HEK293T (cell line): ENCODE results near the gene POLD1.
"Not testable (repeated sequence)": the region's sequence is repeated elsewhere in the genome, so short reads cannot be mapped to it uniquely, and the experiment has no call there.

Source experiments
- CTCF ChIA-PET: fragments of 350-600 bp; formaldehyde crosslinking; extraction: SDS; loops from one replicate; lab custom pipeline; 2021; ENCODE audit warnings: antibody characterized with exemption, inconsistent platforms; lab: Yijun Ruan, JAX
- POLR2A ChIA-PET: fragments of 350-600 bp; formaldehyde crosslinking; extraction: SDS; loops from one replicate; lab custom pipeline; 2020; ENCODE audit warnings: antibody characterized with exemption, inconsistent platforms; lab: Yijun Ruan, JAX
- DNase-seq: peaks from one replicate; pipeline ENCODE4 v3.0.0; 2012; ENCODE audit warnings: mixed read lengths; ENCODE audit errors: extremely low spot score
- ARNT ChIP-seq: fragments of 450-650 bp; IDR thresholded peaks from 2 replicates; pipeline ENCODE4 v1.6.1; 2017; ENCODE audit warnings: mild to moderate bottlenecking
- ELF4 ChIP-seq: fragments of 450-650 bp; IDR thresholded peaks from 2 replicates; pipeline ENCODE4 v1.6.1; 2017; ENCODE audit warnings: antibody characterized with exemption
- FOXA1 ChIP-seq: fragments of 450-650 bp; IDR thresholded peaks from 2 replicates; pipeline ENCODE4 v1.6.1; 2016; ENCODE audit warnings: mild to moderate bottlenecking
- FOXK2 ChIP-seq: fragments of 450-650 bp; IDR thresholded peaks from 2 replicates; pipeline ENCODE4 v1.6.1; 2016; ENCODE audit warnings: mild to moderate bottlenecking
- FOXM1 ChIP-seq: fragments of 450-650 bp; IDR thresholded peaks from 2 replicates; pipeline ENCODE4 v1.6.1; 2017; ENCODE audit warnings: mild to moderate bottlenecking, borderline replicate concordance
- HDGF ChIP-seq: fragments of 450-650 bp; IDR thresholded peaks from 2 replicates; pipeline ENCODE4 v1.6.1; 2017; ENCODE audit warnings: antibody characterized with exemption, borderline replicate concordance
- L3MBTL2 ChIP-seq: fragments of 450-650 bp; conservative IDR thresholded peaks from 2 replicates; pipeline ENCODE4 v1.6.1; 2016; ENCODE audit warnings: mild to moderate bottlenecking
- LEF1 ChIP-seq: fragments of 450-650 bp; IDR thresholded peaks from 2 replicates; pipeline ENCODE4 v1.6.1; 2017; ENCODE audit warnings: mild to moderate bottlenecking, borderline replicate concordance
- NFRKB ChIP-seq: fragments of 450-650 bp; IDR thresholded peaks from 2 replicates; pipeline ENCODE4 v1.6.1; 2016; ENCODE audit warnings: mild to moderate bottlenecking, moderate library complexity
- SP1 ChIP-seq: fragments of 450-650 bp; IDR thresholded peaks from 2 replicates; pipeline ENCODE4 v1.6.1; 2017
- TARDBP ChIP-seq: fragments of 450-650 bp; IDR thresholded peaks from 2 replicates; pipeline ENCODE4 v1.6.1; 2016
- ZNF384 ChIP-seq: fragments of 450-650 bp; IDR thresholded peaks from 2 replicates; pipeline ENCODE4 v1.6.1; 2016
- TF ChIP-seq, protein P1 (sequence below): fragments of 450-650 bp; IDR thresholded peaks from 2 replicates; pipeline ENCODE4 v1.6.1; 2016

The POLD1 gene

DNA sequence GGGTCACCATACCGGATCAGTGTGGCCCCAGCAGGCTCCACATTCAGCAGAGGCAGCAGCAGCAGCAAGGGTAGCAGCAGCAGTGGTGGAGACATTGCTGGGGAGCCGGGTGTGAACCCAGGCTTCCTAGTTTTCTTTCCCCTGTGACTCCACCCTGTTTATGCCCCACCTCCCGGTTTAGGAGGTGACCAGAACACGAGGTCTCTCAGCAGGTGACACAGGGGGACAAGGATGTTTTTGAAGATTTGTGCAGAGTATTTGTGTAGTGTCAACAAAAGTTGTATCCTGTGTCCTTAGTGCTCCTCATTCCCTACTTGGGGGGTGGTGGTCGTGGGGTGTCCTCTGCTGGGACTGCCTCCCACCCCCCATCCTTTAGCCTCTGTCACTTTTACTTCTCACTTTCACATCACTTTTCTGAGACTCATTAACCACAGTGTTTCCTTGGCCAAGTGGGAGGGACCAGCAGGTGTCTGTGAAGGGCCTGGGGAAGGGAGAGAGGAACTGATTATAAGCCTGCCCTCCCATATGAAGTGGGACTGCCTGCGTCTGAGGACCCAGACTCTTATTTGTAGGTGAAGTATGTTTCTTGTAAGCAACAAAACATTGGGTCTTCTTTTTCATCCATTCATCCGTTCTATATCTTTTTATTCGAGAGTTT is 39.4 kb upstream of the POLD1 start:
- DNase-seq, result no peak
- ChIA-PET POLR2A (no interaction called here), CTCF (interaction anchor here (1.3 kb wide), 1 partner anchor 13 kb away, joined by 3 read pairs; no protein-coding TSS in a partner anchor)
- TF ChIP-seq FOXM1 (no peak), FOXK2 (no peak), SP1 (no peak), FOXA1 (no peak)
- TF ChIP-seq, protein P1, sequence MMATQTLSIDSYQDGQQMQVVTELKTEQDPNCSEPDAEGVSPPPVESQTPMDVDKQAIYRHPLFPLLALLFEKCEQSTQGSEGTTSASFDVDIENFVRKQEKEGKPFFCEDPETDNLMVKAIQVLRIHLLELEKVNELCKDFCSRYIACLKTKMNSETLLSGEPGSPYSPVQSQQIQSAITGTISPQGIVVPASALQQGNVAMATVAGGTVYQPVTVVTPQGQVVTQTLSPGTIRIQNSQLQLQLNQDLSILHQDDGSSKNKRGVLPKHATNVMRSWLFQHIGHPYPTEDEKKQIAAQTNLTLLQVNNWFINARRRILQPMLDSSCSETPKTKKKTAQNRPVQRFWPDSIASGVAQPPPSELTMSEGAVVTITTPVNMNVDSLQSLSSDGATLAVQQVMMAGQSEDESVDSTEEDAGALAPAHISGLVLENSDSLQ, result no peak

- DNase-seq, result not testable (repeated sequence)
- POLR2A ChIA-PET, result interaction anchor here (1.0 kb wide), 1 partner anchor 10 kb away, joined by 3 read pairs; no protein-coding TSS in a partner anchor
These were observed 37.0 kb upstream of the POLD1 start for GRCh38 chr19:50347089-50347581.

DNA sequence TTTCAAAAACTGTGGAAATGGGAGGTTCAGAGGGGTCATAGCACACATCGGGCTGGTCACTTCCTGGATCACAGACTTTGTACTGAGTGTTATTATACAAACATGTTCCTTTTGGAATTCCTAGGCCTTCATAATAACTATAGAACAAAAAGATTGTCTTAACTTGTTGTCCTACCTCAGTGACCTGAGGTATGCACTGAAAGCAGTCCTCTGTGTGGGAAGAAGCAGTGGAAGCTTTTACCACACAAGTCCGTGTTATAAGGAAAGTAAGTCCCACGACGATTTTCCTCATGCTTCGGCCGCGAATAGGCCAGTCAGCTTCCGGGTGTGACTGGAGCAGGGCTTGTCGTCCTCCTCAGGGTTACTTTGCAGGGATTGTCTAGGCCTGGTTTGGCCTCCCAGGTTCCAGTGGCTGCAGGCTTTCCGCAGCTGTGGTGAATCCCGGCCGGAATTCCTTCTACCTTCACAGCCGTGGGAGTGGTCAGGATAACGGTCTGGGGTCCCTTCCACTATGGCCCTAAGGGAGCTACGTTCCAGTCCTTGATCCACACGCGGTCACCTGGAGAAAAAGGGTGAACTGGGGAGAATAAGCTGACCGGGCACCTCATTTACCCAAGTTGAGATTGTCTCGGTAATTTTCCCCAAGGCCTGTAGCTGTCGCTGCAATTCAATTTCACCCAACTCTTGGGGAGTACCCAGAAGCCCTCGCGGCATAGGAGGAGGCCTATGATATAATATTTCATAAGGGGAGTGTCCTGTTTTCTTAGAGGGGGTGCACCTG is 34.7 kb upstream of the POLD1 start:
- DNase-seq, result no peak
- CTCF ChIA-PET, result no interaction called here
- TF ChIP-seq LEF1 (no peak), ARNT (no peak), NFRKB (no peak), L3MBTL2 (no peak), FOXM1 (no peak)
- POLR2A ChIA-PET, result interaction anchor here (0.6 kb wide), 1 partner anchor 386 kb away, joined by 3 read pairs; no protein-coding TSS in a partner anchor

More at GRCh38 chr19:50347089-50347581, 37.0 kb upstream of the POLD1 start:
- CTCF ChIA-PET, result not testable (repeated sequence)

GRCh38 chr19:50352242-50352641 is 31.9 kb upstream of the POLD1 start:
- TF ChIP-seq ARNT, result no peak
- no peak for TF ChIP-seq ELF4
- TF ChIP-seq NFRKB, result no peak
- no peak for TF ChIP-seq TARDBP
- TF ChIP-seq, protein P1, result no peak
- no peak for TF ChIP-seq ZNF384
- ChIA-PET POLR2A (interaction anchor here (1.0 to 2.4 kb wide), 2 partner anchors 19 to 32 kb away, joined by 3 to 7 read pairs; partner anchors contain the start of gene POLD1), CTCF (no interaction called here)
- no peak for DNase-seq

DNA sequence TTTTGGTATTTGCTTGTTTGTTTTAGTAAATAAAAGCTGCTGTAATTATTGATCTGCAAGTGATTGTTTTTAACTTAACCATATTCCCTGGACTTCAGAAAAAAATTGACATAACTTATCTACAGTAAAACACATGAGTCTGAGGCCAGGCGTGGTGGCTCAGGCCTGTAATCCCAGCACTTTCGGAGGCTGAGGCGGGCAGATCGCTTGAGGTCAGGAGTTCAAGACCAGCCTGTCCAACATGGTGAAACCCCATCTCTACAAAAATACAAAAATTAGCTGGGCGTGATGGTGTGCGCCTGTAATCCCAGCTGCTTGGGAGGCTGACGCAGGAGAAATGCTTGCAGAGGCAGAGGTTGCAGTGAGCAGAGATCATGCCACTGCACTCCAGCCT is 30.7 kb upstream of the POLD1 start:
- POLR2A ChIA-PET, CTCF ChIA-PET, DNase-seq: not testable (repeated sequence)

GRCh38 chr19:50356691-50357177 is 27.4 kb upstream of the POLD1 start:
- ChIA-PET POLR2A (interaction anchor here (0.7 to 1.4 kb wide), 6 partner anchors 10 to 200 kb away, joined by 3 to 5 read pairs (median 3); partner anchors contain the start of genes JOSD2 and KCNC3), CTCF (interaction anchor here (0.6 to 1.0 kb wide), 7 partner anchors 13 to 109 kb away, joined by 3 to 6 read pairs (median 4); partner anchors contain the start of gene KCNC3)
- DNase-seq, result no peak
- TF ChIP-seq HDGF (no peak), NFRKB (no peak), TARDBP (no peak)
- TF ChIP-seq, protein P1, result no peak

GRCh38 chr19:50357178-50358100 is 26.7 kb upstream of the POLD1 start:
- CTCF ChIA-PET, result interaction anchor here (0.6 to 1.0 kb wide), 8 partner anchors 11 to 109 kb away, joined by 3 to 6 read pairs (median 4); partner anchors contain the start of gene KCNC3
- peak; percentile 42 for DNase-seq
- POLR2A ChIA-PET, result interaction anchor here (0.7 to 1.4 kb wide), 6 partner anchors 11 to 200 kb away, joined by 3 to 5 read pairs (median 3); partner anchors contain the start of genes JOSD2 and KCNC3
- TF ChIP-seq ELF4 (no peak), ARNT (peak; percentile 70)
- TF ChIP-seq, protein P1, result no peak
